C4-2B (cell line): ENCODE measurements around the gene ORM2.

Source experiments
- CTCF ChIP-seq: fragments of 450-650 bp; conservative IDR thresholded peaks from 2 replicates; pipeline ENCODE4 v1.5.1; 2017; ENCODE audit warnings: mild to moderate bottlenecking
- ZFX ChIP-seq: fragments of 450-650 bp; IDR thresholded peaks from 2 replicates; pipeline ENCODE4 v1.6.1; 2017

- TF ChIP-seq CTCF: no peak
- no peak for TF ChIP-seq ZFX
Observed at GRCh38 chr9:114281473-114282103, 48.1 kb upstream of the ORM2 start.
